GM10266 (cell line): Measurements from ENCODE around the gene SFSWAP.

ENCODE experiments used
- DNase-seq: peaks from one replicate; pipeline ENCODE4 v3.0.0; 2012; ENCODE audit errors: extremely low spot score
- CTCF ChIP-seq: IDR thresholded peaks from 2 replicates; pipeline ENCODE4 v1.5.1; 2012; ENCODE audit warnings: mild to moderate bottlenecking, low read depth; ENCODE audit not compliant: control insufficient read depth, insufficient read depth; ENCODE audit errors: missing control alignments

Gene SFSWAP

DNA sequence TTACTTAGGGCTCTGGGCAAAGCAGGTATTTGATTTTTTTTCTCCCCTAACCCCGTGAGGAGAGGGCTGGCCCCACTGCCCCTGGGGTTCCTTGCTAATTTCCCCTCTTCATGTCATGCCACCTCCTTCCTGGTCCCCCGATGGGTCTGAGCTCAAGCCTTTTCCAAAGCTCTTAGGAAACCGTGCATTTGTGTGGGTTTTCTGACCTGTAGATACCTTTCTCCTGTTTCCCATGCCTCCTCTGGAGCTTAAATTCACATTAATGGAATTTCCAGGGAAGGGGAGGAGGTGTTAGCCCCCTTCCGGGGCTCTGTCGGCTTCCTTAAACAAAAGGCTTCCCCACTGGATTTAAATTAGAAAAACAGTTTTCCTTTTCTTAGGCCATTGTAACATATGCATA lies 12.6 kb downstream of the SFSWAP start:
- TF ChIP-seq CTCF, result no peak
- DNase-seq, result no peak

DNA sequence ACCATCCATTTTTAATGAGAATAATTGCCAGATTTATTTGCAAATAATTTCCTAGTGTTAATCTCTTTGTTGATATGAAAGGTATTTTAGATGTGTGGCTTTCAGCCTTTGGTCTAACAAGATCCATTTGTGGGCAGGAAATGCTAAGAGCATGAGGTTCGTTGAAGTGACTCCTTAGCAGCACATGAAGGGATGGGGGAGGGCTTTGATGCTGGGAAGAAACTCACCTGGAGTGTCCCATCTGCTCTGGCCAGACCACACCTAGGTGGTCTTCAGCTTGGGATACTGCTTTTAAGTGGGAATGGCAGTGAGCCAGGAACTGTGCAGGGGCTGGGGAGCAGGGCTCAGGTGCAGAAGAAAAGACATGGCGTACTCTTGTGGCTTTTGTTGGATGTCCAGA lies 13.6 kb downstream of the SFSWAP start:
- no peak for TF ChIP-seq CTCF

GRCh38 chr12:131725503-131725902 lies 14.6 kb downstream of the SFSWAP start:
- no peak for DNase-seq
- TF ChIP-seq CTCF, result no peak

More for the DNA sequence above, 13.6 kb downstream of the SFSWAP start:
- no peak for DNase-seq

- DNase-seq, result no peak
- TF ChIP-seq CTCF, result no peak
These were observed 17.8 kb downstream of the SFSWAP start for GRCh38 chr12:131728720-131729119.

- TF ChIP-seq CTCF, result no peak
These were observed 18.5 kb downstream of the SFSWAP start for GRCh38 chr12:131729254-131729955.

GRCh38 chr12:131732996-131733615 lies 22.2 kb downstream of the SFSWAP start:
- DNase-seq, result no peak
- TF ChIP-seq CTCF, result no peak

More at GRCh38 chr12:131729254-131729955, 18.5 kb downstream of the SFSWAP start:
- DNase-seq, result no peak

DNA sequence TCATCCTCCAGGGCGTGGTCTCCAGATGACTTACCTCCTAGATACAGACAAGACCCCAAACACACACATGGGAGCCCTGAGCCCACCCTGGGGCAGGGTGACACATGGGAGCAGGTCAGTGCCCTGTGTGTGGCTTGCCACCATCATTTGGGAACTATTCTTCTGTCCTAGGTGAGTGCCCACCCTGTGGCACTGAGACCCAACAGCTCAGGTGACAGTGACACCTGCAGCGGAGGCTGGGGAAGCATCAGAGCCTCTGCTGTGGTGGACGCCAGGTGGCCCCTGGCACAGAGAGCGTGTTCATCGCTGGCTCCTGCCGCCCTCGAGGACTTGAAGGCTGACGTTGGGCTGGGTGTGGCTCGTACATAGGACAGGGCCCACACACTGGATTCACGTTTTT lies 23.0 kb downstream of the SFSWAP start:
- no peak for TF ChIP-seq CTCF
- DNase-seq, result no peak
